RWPE1 (cell line): Measurements from ENCODE around the gene ZNF624.

Experiments used
- CTCF ChIA-PET: fragments of 350-600 bp; sonication (Branson Sonifier 250); formaldehyde crosslinking; extraction: SDS; loops from one replicate; lab custom pipeline; 2021; lab: Yijun Ruan, JAX
- POLR2A ChIA-PET: fragments of 400-600 bp; formaldehyde crosslinking; extraction: SDS; loops from one replicate; lab custom pipeline; 2020; ENCODE audit warnings: antibody characterized with exemption; ENCODE audit not compliant: low non-redundant PET; lab: Yijun Ruan, JAX
- DNase-seq: peaks from one replicate; pipeline ENCODE4 v3.0.0; 2012; ENCODE audit warnings: low spot score
- H3K27ac ChIP-seq: fragments of 450-650 bp; 2 replicates; pipeline ENCODE4 v1.5.1; 2017
- TF ChIP-seq, protein P1 (sequence below): fragments of 450-650 bp; conservative IDR thresholded peaks from 2 replicates; pipeline ENCODE4 v1.5.1; 2017; ENCODE audit warnings: low read depth, mild to moderate bottlenecking

Gene ZNF624

DNA sequence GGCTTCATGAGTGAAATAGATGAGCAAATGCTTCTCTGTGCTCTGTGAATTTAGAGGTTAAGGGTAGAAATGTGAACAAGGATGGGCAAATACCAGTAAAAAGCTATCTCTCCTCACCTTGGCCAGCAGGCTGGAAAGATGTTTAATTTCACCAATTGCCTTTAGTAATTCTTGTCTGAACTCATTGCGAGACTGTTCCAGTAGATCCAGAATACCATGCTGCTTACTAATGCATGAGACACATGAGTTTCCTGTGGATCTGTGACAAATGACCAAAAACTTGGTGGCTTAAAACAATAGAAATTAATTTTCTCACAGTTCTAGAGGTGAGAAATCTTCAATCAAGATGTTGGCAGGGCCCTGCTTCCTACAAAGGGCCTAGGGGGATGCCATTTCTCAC lies 9.3 kb upstream of the ZNF624 start:
- CTCF ChIA-PET = no interaction called here

DNA sequence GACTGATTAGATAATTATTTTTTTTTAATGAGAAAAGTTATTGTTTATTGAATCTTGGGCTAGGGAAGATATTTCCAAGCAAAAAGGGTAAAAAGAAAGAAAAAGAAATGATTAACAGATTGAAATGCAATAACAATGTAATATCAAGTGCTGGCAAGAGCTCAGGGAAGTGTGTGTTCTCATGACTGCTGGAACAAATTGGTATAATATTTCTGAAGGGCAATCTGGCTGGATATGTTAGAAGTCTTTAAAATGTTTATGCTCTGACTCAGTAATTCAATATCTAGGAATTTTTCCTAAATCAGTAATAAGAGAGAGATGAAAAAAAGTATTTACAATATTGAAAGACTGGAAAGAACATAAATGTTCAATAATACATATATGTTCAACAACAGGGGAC lies 7.6 kb upstream of the ZNF624 start:
- DNase-seq = no peak
- CTCF ChIA-PET = no interaction called here
- H3K27ac ChIP-seq = no peak overlapping the region
- POLR2A ChIA-PET = no interaction called here
- TF ChIP-seq, protein P1, sequence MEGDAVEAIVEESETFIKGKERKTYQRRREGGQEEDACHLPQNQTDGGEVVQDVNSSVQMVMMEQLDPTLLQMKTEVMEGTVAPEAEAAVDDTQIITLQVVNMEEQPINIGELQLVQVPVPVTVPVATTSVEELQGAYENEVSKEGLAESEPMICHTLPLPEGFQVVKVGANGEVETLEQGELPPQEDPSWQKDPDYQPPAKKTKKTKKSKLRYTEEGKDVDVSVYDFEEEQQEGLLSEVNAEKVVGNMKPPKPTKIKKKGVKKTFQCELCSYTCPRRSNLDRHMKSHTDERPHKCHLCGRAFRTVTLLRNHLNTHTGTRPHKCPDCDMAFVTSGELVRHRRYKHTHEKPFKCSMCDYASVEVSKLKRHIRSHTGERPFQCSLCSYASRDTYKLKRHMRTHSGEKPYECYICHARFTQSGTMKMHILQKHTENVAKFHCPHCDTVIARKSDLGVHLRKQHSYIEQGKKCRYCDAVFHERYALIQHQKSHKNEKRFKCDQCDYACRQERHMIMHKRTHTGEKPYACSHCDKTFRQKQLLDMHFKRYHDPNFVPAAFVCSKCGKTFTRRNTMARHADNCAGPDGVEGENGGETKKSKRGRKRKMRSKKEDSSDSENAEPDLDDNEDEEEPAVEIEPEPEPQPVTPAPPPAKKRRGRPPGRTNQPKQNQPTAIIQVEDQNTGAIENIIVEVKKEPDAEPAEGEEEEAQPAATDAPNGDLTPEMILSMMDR = no peak

More for the DNA sequence above, 9.3 kb upstream of the ZNF624 start:
- peak overlapping the region; percentile 37; the same call in 1 of the 2 replicates for H3K27ac ChIP-seq
- TF ChIP-seq, protein P1 = no peak
- DNase-seq = peak; percentile 15
- POLR2A ChIA-PET = no interaction called here

DNA sequence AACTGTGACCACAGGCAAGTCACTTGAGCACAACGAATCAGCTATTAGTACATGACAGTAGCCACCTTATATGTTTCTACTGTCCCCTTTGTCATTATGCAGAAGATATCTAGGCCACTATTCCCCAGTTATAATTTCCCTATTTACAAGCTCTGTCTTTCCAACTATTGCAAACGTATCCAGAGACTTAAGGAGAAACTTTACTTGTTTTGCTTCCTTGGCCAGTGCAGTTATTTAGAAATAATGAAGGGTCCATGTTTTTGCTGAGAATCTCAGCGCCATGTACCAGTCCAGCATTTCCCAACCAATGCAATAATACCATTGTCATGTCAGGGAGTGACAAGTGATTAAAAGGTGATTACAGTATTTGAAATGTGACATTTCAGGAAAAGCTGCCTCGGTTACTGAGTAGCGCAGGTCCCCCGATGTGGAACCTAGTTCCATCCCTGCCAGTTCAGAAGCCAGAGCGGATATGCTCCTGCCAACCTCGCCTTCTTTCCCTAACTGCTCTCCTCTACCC lies 743 bp downstream of the ZNF624 start:
- DNase-seq = no peak
- ChIA-PET CTCF (interaction anchor here (0.7 to 1.2 kb wide), 2 partner anchors 63 to 322 kb away, joined by 3 to 5 read pairs; no protein-coding TSS in a partner anchor), POLR2A (no interaction called here)
- H3K27ac ChIP-seq = peak overlapping the region; percentile 92
- TF ChIP-seq, protein P1 = no peak

DNA sequence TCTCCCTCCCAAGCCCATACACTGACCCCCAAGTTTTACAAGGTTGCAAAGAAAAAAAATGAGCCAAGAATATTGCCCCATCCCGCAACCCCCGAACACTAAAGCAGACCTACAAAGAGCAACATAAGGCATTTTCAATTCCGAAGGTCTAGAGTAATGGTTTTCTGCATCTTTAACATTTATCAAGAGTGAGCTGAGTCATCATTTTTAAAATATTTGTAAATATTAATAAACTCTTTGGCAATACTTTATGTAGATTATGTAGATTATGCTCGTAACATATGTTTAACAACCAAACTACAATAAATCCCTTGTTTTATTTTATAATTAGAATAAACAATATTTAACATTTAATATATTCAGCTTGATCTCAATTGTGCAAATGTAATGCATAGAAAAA lies 1.4 kb downstream of the ZNF624 start:
- DNase-seq = no peak
- POLR2A ChIA-PET = no interaction called here
- H3K27ac ChIP-seq = no peak overlapping the region
- TF ChIP-seq, protein P1 = no peak
- CTCF ChIA-PET = interaction anchor here (0.7 to 1.2 kb wide), 2 partner anchors 63 to 321 kb away, joined by 3 to 5 read pairs; no protein-coding TSS in a partner anchor

DNA sequence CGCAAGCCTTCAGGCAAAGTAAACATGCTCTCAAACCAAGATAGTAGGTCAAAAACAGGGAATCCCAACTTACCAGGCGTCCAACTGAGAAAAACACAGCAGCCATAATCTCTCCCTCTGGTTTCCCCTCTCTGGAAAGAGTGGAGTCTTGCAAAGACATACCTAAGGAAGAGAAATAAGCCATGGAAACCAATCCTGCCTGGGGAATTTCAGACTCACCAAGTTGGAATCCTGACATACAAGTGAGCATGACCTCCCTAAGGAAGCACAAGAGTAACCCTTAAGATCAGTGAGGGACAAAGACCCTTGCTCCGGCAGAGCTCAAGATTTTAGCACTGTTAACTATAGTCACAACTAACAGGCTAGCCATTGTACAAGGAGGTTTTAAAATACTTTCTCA lies 4.1 kb downstream of the ZNF624 start:
- CTCF ChIA-PET = interaction anchor here (0.6 kb wide), 1 partner anchor 1434 kb away, joined by 3 read pairs; no protein-coding TSS in a partner anchor
- no peak for DNase-seq
- POLR2A ChIA-PET = no interaction called here
- TF ChIP-seq, protein P1 = no peak
- H3K27ac ChIP-seq = no peak overlapping the region

DNA sequence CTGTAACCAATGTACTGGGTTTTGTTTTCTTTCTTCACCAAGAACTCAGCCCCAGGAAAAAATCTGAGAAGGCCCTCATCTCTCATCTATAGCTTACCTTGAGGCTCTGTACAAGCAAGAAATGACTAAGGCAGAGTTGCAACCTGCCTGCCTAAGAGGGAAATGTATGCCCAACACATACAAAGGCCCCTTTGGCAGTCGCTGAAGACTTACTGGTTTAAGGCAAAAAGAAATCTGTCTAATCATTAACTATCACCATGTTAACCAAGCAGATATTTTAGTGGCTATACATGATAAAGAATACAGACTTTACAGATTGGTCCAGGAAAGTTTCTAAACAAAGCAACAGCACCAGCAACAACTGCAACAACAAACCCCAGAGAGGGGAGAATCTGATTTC lies 14.2 kb downstream of the ZNF624 start:
- CTCF ChIA-PET = interaction anchor here (0.6 to 1.2 kb wide), 2 partner anchors 55 to 362 kb away, joined by 3 to 4 read pairs; no protein-coding TSS in a partner anchor

More for the DNA sequence above, 14.2 kb downstream of the ZNF624 start:
- H3K27ac ChIP-seq = no peak overlapping the region
- DNase-seq = no peak
- TF ChIP-seq, protein P1 = no peak
- POLR2A ChIA-PET = no interaction called here
